ENCODE results near the gene CENPV. TPM values are rescaled to one million over a fixed set of nuclear protein-coding genes. Genes with fewer than 3 reads are reported as not detected.

CENPV gene
- total and polyA plus RNA-seq, 8 donors = 24.5 to 324 (median 38.1) TPM

DNA sequence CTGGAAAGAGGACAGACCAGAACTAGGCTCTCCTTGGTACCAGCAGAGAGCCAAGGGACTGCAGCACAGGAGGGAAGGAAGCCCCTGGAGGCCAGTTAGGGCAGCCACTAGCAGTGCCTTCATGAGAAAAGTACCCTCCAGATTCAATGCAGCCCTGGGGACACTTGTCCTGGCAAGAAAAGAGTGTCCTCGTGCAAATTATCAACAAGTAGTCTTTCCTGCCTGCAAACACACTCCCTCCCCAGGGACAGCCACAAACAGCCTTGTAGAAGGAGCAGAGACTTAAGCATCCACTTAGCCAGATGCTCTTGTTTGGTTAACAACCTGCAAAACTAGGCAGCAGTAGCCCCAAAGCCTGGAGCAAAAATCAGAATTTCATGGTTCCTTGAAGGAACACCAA, 24.3 kb downstream of the CENPV start:
- no peak for TF ChIP-seq POLR2AphosphoS5 (IDR thresholded peaks at IDR 0.05)
- TF ChIP-seq, protein P1, sequence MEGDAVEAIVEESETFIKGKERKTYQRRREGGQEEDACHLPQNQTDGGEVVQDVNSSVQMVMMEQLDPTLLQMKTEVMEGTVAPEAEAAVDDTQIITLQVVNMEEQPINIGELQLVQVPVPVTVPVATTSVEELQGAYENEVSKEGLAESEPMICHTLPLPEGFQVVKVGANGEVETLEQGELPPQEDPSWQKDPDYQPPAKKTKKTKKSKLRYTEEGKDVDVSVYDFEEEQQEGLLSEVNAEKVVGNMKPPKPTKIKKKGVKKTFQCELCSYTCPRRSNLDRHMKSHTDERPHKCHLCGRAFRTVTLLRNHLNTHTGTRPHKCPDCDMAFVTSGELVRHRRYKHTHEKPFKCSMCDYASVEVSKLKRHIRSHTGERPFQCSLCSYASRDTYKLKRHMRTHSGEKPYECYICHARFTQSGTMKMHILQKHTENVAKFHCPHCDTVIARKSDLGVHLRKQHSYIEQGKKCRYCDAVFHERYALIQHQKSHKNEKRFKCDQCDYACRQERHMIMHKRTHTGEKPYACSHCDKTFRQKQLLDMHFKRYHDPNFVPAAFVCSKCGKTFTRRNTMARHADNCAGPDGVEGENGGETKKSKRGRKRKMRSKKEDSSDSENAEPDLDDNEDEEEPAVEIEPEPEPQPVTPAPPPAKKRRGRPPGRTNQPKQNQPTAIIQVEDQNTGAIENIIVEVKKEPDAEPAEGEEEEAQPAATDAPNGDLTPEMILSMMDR (IDR thresholded peaks at IDR 0.05) = no peak
- TF ChIP-seq POLR2A (IDR thresholded peaks at IDR 0.05) = no peak
- no peak for TF ChIP-seq EP300 (IDR thresholded peaks at IDR 0.05)
- Histone ChIP-seq H3K27me3 (no peaks in the 10 kb centered on the region), H3K36me3 (peaks cover 0 to 35% (median 29%) of the 10 kb centered on the region in 4 donors), H3K27ac (peak overlapping the region; percentile 18 to 84 (median 55)), H3K9me3 (no peaks in the 10 kb centered on the region), H3K4me3 (no peak overlapping the region), H3K4me1 (peaks cover 0 to 22% (median 9%) of the 10 kb centered on the region in 4 donors)
- 8 to 57% (median 26%) methylated on average over 1 of the region's 1 CpG for WGBS, 5 donors
- intact Hi-C loops (cut with DNase I; ENCODE audit: low total_unique reads) = no loop called here
- DNase-seq = peak in 1 of 2 donors; percentile 27

DNA sequence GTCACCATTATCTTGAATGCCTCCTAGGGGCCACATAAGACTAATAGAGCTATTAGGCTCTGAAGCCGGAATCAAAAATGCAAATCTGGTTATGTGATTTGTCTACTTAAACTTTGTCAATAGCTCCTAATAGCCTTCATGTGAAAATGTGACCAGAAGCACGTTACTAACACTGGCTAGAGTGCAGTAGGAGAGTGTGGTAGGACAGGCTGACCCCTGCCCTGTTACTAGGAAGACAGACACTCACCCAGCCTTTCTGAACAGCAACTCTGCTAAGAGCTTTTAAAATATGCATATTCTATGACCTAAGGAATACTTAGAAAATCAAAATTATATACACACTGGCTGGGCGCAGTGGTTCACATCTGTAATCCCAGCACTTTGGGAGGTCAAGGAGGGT, 26.3 kb downstream of the CENPV start:
- no peak for DNase-seq
- Histone ChIP-seq H3K36me3 (peaks cover 3 to 50% (median 41%) of the 10 kb centered on the region in 4 donors), H3K4me3 (no peak overlapping the region), H3K4me1 (peaks cover 0 to 22% (median 9%) of the 10 kb centered on the region in 4 donors), H3K27me3 (no peaks in the 10 kb centered on the region), H3K9me3 (no peaks in the 10 kb centered on the region), H3K27ac (no peak overlapping the region)
- TF ChIP-seq EP300 (IDR thresholded peaks at IDR 0.05) (no peak), POLR2AphosphoS5 (IDR thresholded peaks at IDR 0.05) (no peak)
- 82 to 95% (median 90%) methylated on average over 3 of the region's 3 CpGs for WGBS, 5 donors
- intact Hi-C loops (cut with DNase I; ENCODE audit: low total_unique reads) = no loop called here

DNA sequence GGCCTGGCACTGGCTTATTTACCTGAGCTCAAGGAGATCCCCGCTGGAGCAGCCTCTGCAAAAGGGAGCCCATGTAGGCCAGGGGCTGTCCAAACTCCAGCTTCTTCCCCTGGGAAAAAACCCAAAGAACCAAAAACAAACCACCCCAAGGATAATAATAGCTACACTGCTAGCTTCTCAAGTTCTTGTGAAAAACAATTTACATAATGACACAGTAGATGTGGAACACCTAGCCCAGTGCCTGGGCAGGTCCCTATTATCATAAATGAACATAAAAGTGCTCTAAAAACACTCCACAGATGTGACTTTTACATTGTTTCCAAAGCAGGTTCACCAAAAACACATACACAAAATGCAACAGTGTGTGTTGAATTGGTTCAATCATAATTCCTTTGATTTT, 27.3 kb downstream of the CENPV start:
- Histone ChIP-seq H3K9me3 (no peaks in the 10 kb centered on the region), H3K4me3 (no peak overlapping the region), H3K36me3 (peaks cover 3 to 59% (median 49%) of the 10 kb centered on the region in 4 donors), H3K27ac (no peak overlapping the region), H3K27me3 (no peaks in the 10 kb centered on the region), H3K4me1 (peaks cover 0 to 16% (median 9%) of the 10 kb centered on the region in 4 donors)
- TF ChIP-seq EP300 (IDR thresholded peaks at IDR 0.05) (no peak), POLR2A (IDR thresholded peaks at IDR 0.05) (no peak)
- TF ChIP-seq, protein P1 (IDR thresholded peaks at IDR 0.05) = no peak
- intact Hi-C loops (cut with DNase I; ENCODE audit: low total_unique reads) = no loop called here
- DNase-seq = no peak
- WGBS, 5 donors = 88 to 100% (median 91%) methylated on average over 1 of the region's 1 CpG

DNA sequence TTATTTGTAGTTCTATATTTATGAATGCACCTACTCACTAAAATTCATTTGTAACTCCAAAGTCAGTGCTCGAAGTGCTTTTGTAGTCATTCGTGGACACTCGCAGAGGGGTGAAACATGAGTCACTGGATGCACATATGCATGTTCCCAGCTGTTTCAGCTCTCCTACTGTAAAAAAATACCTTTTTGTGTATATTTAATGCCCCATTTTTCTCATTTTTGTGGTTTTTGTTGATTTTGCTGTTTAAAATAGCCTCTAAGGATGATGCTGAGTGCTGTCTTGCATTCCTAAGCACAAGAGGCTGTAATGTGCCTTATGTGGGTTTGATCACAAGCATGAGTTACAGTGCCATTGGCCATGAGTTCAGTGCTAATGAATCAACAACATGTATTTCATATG, 30.6 kb downstream of the CENPV start:
- TF ChIP-seq POLR2A (IDR thresholded peaks at IDR 0.05) = no peak
- TF ChIP-seq POLR2AphosphoS5 (IDR thresholded peaks at IDR 0.05) = no peak
- no peak for TF ChIP-seq EP300 (IDR thresholded peaks at IDR 0.05)
- TF ChIP-seq, protein P1 (IDR thresholded peaks at IDR 0.05) = no peak
- DNase-seq = no peak
- Histone ChIP-seq H3K27me3 (no peaks in the 10 kb centered on the region), H3K9me3 (no peaks in the 10 kb centered on the region), H3K4me1 (no peaks in the 10 kb centered on the region), H3K27ac (no peak overlapping the region), H3K36me3 (peaks cover 3 to 84% (median 62%) of the 10 kb centered on the region in 4 donors), H3K4me3 (no peak overlapping the region)
- WGBS, 5 donors = 83 to 97% (median 87%) methylated on average over 3 of the region's 3 CpGs
- intact Hi-C loops (cut with DNase I; ENCODE audit: low total_unique reads) = no loop called here

DNA sequence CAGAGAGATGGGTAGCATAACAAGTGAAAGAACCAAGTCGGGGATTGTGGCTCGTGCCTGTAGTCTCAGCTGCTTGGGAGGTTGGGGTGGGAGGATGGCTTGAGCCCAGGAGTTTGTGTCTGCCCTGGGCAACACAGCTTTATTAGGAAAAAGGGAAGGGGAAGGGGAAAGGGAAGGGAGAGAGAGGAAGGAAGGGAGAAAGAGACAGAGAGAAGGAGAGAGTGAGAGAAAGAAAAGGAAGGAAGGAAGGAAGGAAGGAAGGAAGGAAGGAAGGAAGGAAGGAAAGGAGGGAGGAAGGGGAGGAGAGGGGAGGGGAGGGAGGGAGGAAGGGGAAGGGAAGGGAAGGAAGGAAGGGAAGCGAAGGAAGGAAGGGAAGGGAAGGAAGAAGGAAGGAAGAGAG, 33.3 kb downstream of the CENPV start:
- 60 to 89% (median 80%) methylated on average over 2 to 3 of the region's 3 CpGs for WGBS, 5 donors
- Histone ChIP-seq H3K27ac (no peak overlapping the region), H3K4me1 (no peaks in the 10 kb centered on the region), H3K4me3 (no peak overlapping the region), H3K36me3 (peaks cover 3 to 81% (median 62%) of the 10 kb centered on the region in 4 donors), H3K9me3 (no peaks in the 10 kb centered on the region), H3K27me3 (no peaks in the 10 kb centered on the region)
- TF ChIP-seq POLR2A (IDR thresholded peaks at IDR 0.05) = no peak
- no peak for TF ChIP-seq POLR2AphosphoS5 (IDR thresholded peaks at IDR 0.05)
- TF ChIP-seq EP300 (IDR thresholded peaks at IDR 0.05) = no peak
- TF ChIP-seq, protein P1 (IDR thresholded peaks at IDR 0.05) = no peak
- intact Hi-C loops (cut with DNase I; ENCODE audit: low total_unique reads) = no loop called here
- DNase-seq = no peak
